SK-N-SH (cell line): ENCODE data around the gene ZNF592. TPM values are rescaled to one million over a fixed set of nuclear protein-coding genes. Genes with fewer than 3 reads are reported as not detected.

Experiments
- CTCF ChIA-PET: fragments of 300-600, 350-600 bp; formaldehyde crosslinking; extraction: SDS; loops from one replicate; lab custom pipeline; 2021; lab: Yijun Ruan, JAX
- POLR2A ChIA-PET: fragments of 350-600 bp; sonication (Branson Sonifier 250); formaldehyde crosslinking; extraction: SDS; loops from one replicate; lab custom pipeline; 2020; ENCODE audit warnings: antibody characterized with exemption, inconsistent platforms; lab: Yijun Ruan, JAX
- DNase-seq: peaks from one replicate; pipeline ENCODE4 v3.0.0; 2012
- H2AFZ ChIP-seq: fragments of 200-600 bp; sonication (generic); 2 replicates; pipeline ENCODE4 v1.8.1; 2016; ENCODE audit warnings: antibody characterized with exemption, mild to moderate bottlenecking, low read depth
- H3F3A ChIP-seq: fragments of 200-600 bp; sonication (generic); replicated peaks from 2 replicates; pipeline ENCODE3; 2016; ENCODE audit warnings: antibody characterized with exemption, mild to moderate bottlenecking; ENCODE audit not compliant: insufficient read depth
- H3K27ac ChIP-seq, 2 experiments: fragments of 200-500 bp in 1 of 2; fragments of 200-600 bp in 1 of 2; sonication (Bioruptor generic) in 1 of 2; sonication (generic), shearing (Covaris generic) in 1 of 2; 2 replicates each; pipeline versions ENCODE4 v1.5.1 to v1.6.1; 2014 to 2016; ENCODE audit warnings: low read depth in 2 of 2, inconsistent platforms in 1 of 2, low read length in 1 of 2, mild to moderate bottlenecking in 1 of 2, mixed read lengths in 1 of 2
- H3K27me3 ChIP-seq: fragments of 200-600 bp; sonication (generic), shearing (Covaris generic); 2 replicates; pipeline ENCODE4 v1.6.1; 2016; ENCODE audit warnings: mixed run types; ENCODE audit not compliant: insufficient read depth
- H3K36me3 ChIP-seq, 2 experiments: fragments of 200-500 bp in 1 of 2; fragments of 200-600 bp in 1 of 2; sonication (Bioruptor generic) in 1 of 2; sonication (generic) in 1 of 2; replicated peaks in 1 of 2; 2 replicates each; pipeline versions ENCODE3 to v1.5.1; 2014 to 2016; ENCODE audit warnings: low read length in 1 of 2, mild to moderate bottlenecking in 1 of 2; ENCODE audit not compliant: insufficient read depth in 2 of 2, control insufficient read depth in 1 of 2
- H3K4me1 ChIP-seq, 2 experiments: fragments of 200-500 bp in 1 of 2; fragments of 200-600 bp in 1 of 2; sonication (Bioruptor generic) in 1 of 2; sonication (generic), shearing (Covaris generic) in 1 of 2; 2 replicates each; pipeline versions ENCODE4 v1.5.1 to v1.6.1; 2014 to 2016; ENCODE audit warnings: low read depth in 1 of 2, low read length in 1 of 2, mixed run types in 1 of 2; ENCODE audit not compliant: insufficient read depth in 2 of 2, control insufficient read depth in 1 of 2
- H3K4me2 ChIP-seq: fragments of 200-600 bp; sonication (generic), shearing (Covaris generic); 2 replicates; pipeline ENCODE4 v1.6.1; 2017; ENCODE audit warnings: mixed run types
- H3K4me3 ChIP-seq, 2 experiments: fragments of 200-500 bp in 1 of 2; fragments of 200-600 bp in 1 of 2; sonication (Bioruptor generic) in 1 of 2; sonication (generic), shearing (Covaris generic) in 1 of 2; 2 replicates each; pipeline versions ENCODE4 v1.5.1 to v1.8.1; 2014 to 2016; ENCODE audit warnings: low read depth in 2 of 2, inconsistent platforms in 1 of 2, low read length in 1 of 2, mild to moderate bottlenecking in 1 of 2, mixed read lengths in 1 of 2, moderate library complexity in 1 of 2
- H3K79me2 ChIP-seq: fragments of 200-600 bp; sonication (generic); 2 replicates; pipeline ENCODE4 v1.8.1; 2017; ENCODE audit warnings: mild to moderate bottlenecking; ENCODE audit not compliant: insufficient read depth
- H3K9ac ChIP-seq: fragments of 200-600 bp; sonication (generic); 2 replicates; pipeline ENCODE4 v1.6.1; 2017; ENCODE audit warnings: mixed run types
- H3K9me2 ChIP-seq: fragments of 200-600 bp; sonication (generic); 2 replicates; pipeline ENCODE4 v1.6.1; 2017; ENCODE audit warnings: mixed run types
- H3K9me3 ChIP-seq: fragments of 200-600 bp; sonication (generic); 2 replicates; pipeline ENCODE4 v1.6.1; 2017; ENCODE audit warnings: mixed run types, mild to moderate bottlenecking, moderate library complexity
- H4K20me1 ChIP-seq: fragments of 200-600 bp; sonication (generic); 2 replicates; pipeline ENCODE4 v1.6.1; 2017; ENCODE audit warnings: mild to moderate bottlenecking, mixed run types; ENCODE audit not compliant: insufficient read depth
- CTCF ChIP-seq: fragments of 200-600 bp; sonication (generic); IDR thresholded peaks from 2 replicates; pipeline ENCODE4 v1.6.1; 2017; ENCODE audit warnings: antibody characterized with exemption, mild to moderate bottlenecking, moderate library complexity
- EP300 ChIP-seq, 2 experiments: IDR thresholded peaks; 2 replicates each; pipeline versions ENCODE4 v1.4.0 to v1.6.1; 2012; ENCODE audit warnings: borderline replicate concordance in 1 of 2, low read depth in 1 of 2, low read length in 1 of 2
- GABPA ChIP-seq: IDR thresholded peaks from 2 replicates; pipeline ENCODE4 v1.4.0; 2012; ENCODE audit warnings: low read depth, mild to moderate bottlenecking
- MAX ChIP-seq: IDR thresholded peaks from 2 replicates; pipeline ENCODE4 v1.4.0; 2012; ENCODE audit warnings: low read depth
- MXI1 ChIP-seq: IDR thresholded peaks from 2 replicates; pipeline ENCODE4 v1.6.1; 2012; ENCODE audit warnings: mild to moderate bottlenecking, low read depth, low read length, improper control_type of control experiment
- NFIC ChIP-seq: IDR thresholded peaks from 2 replicates; pipeline ENCODE4 v1.4.0; 2012; ENCODE audit warnings: borderline replicate concordance
- NRF1 ChIP-seq: IDR thresholded peaks from 2 replicates; pipeline ENCODE4 v1.6.1; 2012; ENCODE audit warnings: low read depth, mild to moderate bottlenecking, low read length
- POLR2AphosphoS5 ChIP-seq: IDR thresholded peaks from 2 replicates; pipeline ENCODE4 v1.6.1; 2012; ENCODE audit warnings: low read depth, low read length
- RAD21 ChIP-seq: IDR thresholded peaks from 2 replicates; pipeline ENCODE4 v1.6.1; 2012; ENCODE audit warnings: mild to moderate bottlenecking, low read length
- RCOR1 ChIP-seq: fragments of 150-350 bp; IDR thresholded peaks from 2 replicates; pipeline ENCODE4 v1.6.1; 2017; ENCODE audit warnings: antibody characterized with exemption, low read length
- RFX5 ChIP-seq: IDR thresholded peaks from 2 replicates; pipeline ENCODE4 v1.6.1; 2012; ENCODE audit warnings: mild to moderate bottlenecking, improper control_type of control experiment, low read length
- SMC3 ChIP-seq: IDR thresholded peaks from 2 replicates; pipeline ENCODE4 v1.6.1; 2012; ENCODE audit warnings: low read depth, low read length, improper control_type of control experiment
- TEAD4 ChIP-seq: IDR thresholded peaks from 2 replicates; pipeline ENCODE4 v1.4.0; 2012; ENCODE audit warnings: mild to moderate bottlenecking, borderline replicate concordance; ENCODE audit not compliant: insufficient read depth
- USF1 ChIP-seq: IDR thresholded peaks from 2 replicates; pipeline ENCODE4 v1.4.0; 2012; ENCODE audit warnings: low read depth, borderline replicate concordance
- YY1 ChIP-seq: IDR thresholded peaks from 2 replicates; pipeline ENCODE4 v1.4.0; 2012; ENCODE audit warnings: low read depth, mild to moderate bottlenecking
- WGBS: methylation state at CpG from one replicate; pipeline ENCODE4 v1.1.6; 2017; ENCODE audit warnings: low lambda C conversion rate; 5-methylcytosine and 5-hydroxymethylcytosine counted together
- polyA plus RNA-seq, 3 experiments: library from polyadenylated mRNA; depleted of rRNA; stranded (reverse); fragments of >200 nt; gene quantifications; 2 replicates each; pipeline ENCODE4 v1.2.3, GENCODE V29; 2012
- TF ChIP-seq, protein P1 (sequence below): IDR thresholded peaks from 2 replicates; pipeline ENCODE4 v1.6.1; 2012; ENCODE audit warnings: mild to moderate bottlenecking, low read depth, low read length, moderate library complexity
- TF ChIP-seq, protein P2 (sequence below): fragments of 150-350 bp; IDR thresholded peaks from 2 replicates; pipeline ENCODE4 v1.6.1; 2017; ENCODE audit warnings: antibody characterized with exemption, low read length, low read depth, borderline replicate concordance

ZNF592 gene
- polyA plus RNA-seq, 1 of the 3 experiments (the other 2 are of a cell fraction): 8.0 TPM

- H3K4me1 ChIP-seq: peaks cover 0 to 3% of the 10 kb centered on the region in 2 experiments; a peak in 1 of 4 replicates
- no peak for TF ChIP-seq MXI1
- no peak for TF ChIP-seq TEAD4
- TF ChIP-seq NRF1: no peak
- no peak for TF ChIP-seq NFIC
- no peak for TF ChIP-seq GABPA
- no peak for TF ChIP-seq EP300 (IDR thresholded peaks at IDR 0.05; ENCODE audit: borderline replicate concordance in 1 of 2, low read depth in 1 of 2, low read length in 1 of 2)
- no peak for TF ChIP-seq YY1
- TF ChIP-seq, protein P1, sequence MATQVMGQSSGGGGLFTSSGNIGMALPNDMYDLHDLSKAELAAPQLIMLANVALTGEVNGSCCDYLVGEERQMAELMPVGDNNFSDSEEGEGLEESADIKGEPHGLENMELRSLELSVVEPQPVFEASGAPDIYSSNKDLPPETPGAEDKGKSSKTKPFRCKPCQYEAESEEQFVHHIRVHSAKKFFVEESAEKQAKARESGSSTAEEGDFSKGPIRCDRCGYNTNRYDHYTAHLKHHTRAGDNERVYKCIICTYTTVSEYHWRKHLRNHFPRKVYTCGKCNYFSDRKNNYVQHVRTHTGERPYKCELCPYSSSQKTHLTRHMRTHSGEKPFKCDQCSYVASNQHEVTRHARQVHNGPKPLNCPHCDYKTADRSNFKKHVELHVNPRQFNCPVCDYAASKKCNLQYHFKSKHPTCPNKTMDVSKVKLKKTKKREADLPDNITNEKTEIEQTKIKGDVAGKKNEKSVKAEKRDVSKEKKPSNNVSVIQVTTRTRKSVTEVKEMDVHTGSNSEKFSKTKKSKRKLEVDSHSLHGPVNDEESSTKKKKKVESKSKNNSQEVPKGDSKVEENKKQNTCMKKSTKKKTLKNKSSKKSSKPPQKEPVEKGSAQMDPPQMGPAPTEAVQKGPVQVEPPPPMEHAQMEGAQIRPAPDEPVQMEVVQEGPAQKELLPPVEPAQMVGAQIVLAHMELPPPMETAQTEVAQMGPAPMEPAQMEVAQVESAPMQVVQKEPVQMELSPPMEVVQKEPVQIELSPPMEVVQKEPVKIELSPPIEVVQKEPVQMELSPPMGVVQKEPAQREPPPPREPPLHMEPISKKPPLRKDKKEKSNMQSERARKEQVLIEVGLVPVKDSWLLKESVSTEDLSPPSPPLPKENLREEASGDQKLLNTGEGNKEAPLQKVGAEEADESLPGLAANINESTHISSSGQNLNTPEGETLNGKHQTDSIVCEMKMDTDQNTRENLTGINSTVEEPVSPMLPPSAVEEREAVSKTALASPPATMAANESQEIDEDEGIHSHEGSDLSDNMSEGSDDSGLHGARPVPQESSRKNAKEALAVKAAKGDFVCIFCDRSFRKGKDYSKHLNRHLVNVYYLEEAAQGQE: no peak
- TF ChIP-seq RCOR1: no peak
- TF ChIP-seq SMC3: no peak
- TF ChIP-seq, protein P2, sequence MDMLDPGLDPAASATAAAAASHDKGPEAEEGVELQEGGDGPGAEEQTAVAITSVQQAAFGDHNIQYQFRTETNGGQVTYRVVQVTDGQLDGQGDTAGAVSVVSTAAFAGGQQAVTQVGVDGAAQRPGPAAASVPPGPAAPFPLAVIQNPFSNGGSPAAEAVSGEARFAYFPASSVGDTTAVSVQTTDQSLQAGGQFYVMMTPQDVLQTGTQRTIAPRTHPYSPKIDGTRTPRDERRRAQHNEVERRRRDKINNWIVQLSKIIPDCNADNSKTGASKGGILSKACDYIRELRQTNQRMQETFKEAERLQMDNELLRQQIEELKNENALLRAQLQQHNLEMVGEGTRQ: no peak
- TF ChIP-seq MAX: no peak
- no peak for TF ChIP-seq POLR2AphosphoS5
- no peak for TF ChIP-seq RFX5
- no peak for TF ChIP-seq USF1
- TF ChIP-seq CTCF: no peak
- TF ChIP-seq RAD21: no peak
- no peaks in the 10 kb centered on the region for H3K27me3 ChIP-seq
- no peaks in the 10 kb centered on the region for H3K9me2 ChIP-seq
- no peak overlapping the region for H2AFZ ChIP-seq
- ChIA-PET POLR2A (interaction anchor here (0.7 kb wide), 1 partner anchor 57 kb away, joined by 4 read pairs; no protein-coding TSS in a partner anchor), CTCF (no interaction called here)
- H3K27ac ChIP-seq: no peak overlapping the region
- no peak overlapping the region for H3K4me2 ChIP-seq
- no peaks in the 10 kb centered on the region for H3K9me3 ChIP-seq
- DNase-seq: no peak
- peaks cover 6% of the 10 kb centered on the region for H3F3A ChIP-seq
- H3K36me3 ChIP-seq: peaks cover 9 to 38% of the 10 kb centered on the region in 2 experiments
- H4K20me1 ChIP-seq: peaks cover 6% of the 10 kb centered on the region; the same call in 1 of the 2 replicates
- no peak overlapping the region for H3K9ac ChIP-seq
- WGBS: 90% methylated on average over 2 of the region's 2 CpGs
- H3K4me3 ChIP-seq: no peak overlapping the region
- H3K79me2 ChIP-seq: peaks cover 99% of the 10 kb centered on the region
Measured at GRCh38 chr15:84772467-84772866, 24.1 kb downstream of the ZNF592 start.
